H1 (cell line): ENCODE measurements around the gene MS4A7. TPM values are rescaled to one million over a fixed set of nuclear protein-coding genes. Genes with fewer than 3 reads are reported as not detected.

Source experiments
- CTCF ChIA-PET: fragments of 300-600 bp; sonication (Branson Sonifier 250); formaldehyde crosslinking; loops from one replicate; lab custom pipeline; 2021; ENCODE audit not compliant: partially characterized antibody; lab: Charles Lee
- POLR2A ChIA-PET: fragments of 300-600 bp; sonication (Branson Sonifier 250); formaldehyde crosslinking; loops from one replicate; lab custom pipeline; 2021; ENCODE audit warnings: inconsistent platforms; ENCODE audit not compliant: partially characterized antibody; lab: Charles Lee
- DNase-seq, 2 experiments: peaks; one replicate each; pipeline versions ENCODE4 v3.0.0 to v3.0.0-alpha.2; 2010 to 2022; ENCODE audit warnings: low spot score in 2 of 2, low read depth in 1 of 2, mixed read lengths in 1 of 2
- FAIRE-seq: peaks from 2 replicates; lab custom pipeline; 2011; peaks lifted over from hg19 to GRCh38; lab: Jason Lieb, UNC
- H2AFZ ChIP-seq: 2 replicates; pipeline ENCODE4 v1.8.1; 2012; ENCODE audit warnings: low read length, inconsistent platforms
- H2AK5ac ChIP-seq: 2 replicates; pipeline ENCODE4 v1.6.1; 2013; ENCODE audit warnings: low read depth, low read length
- H2BK120ac ChIP-seq: replicated peaks from 2 replicates; pipeline ENCODE3; 2013; ENCODE audit warnings: low read depth, low read length, inconsistent platforms
- H2BK12ac ChIP-seq: 2 replicates; pipeline ENCODE4 v1.6.1; 2013; ENCODE audit warnings: low read depth, low read length
- H2BK15ac ChIP-seq: 2 replicates; pipeline ENCODE4 v1.6.1; 2013; ENCODE audit warnings: low read length
- H2BK20ac ChIP-seq: 2 replicates; pipeline ENCODE4 v1.6.1; 2013; ENCODE audit warnings: low read length
- H2BK5ac ChIP-seq: 2 replicates; pipeline ENCODE4 v1.6.1; 2013; ENCODE audit warnings: low read depth, low read length
- H3K14ac ChIP-seq: 2 replicates; pipeline ENCODE4 v1.6.1; 2013; ENCODE audit warnings: inconsistent platforms; ENCODE audit not compliant: insufficient read length
- H3K18ac ChIP-seq: 2 replicates; pipeline ENCODE4 v1.6.1; 2013; ENCODE audit warnings: low read length; ENCODE audit errors: extremely low read depth
- H3K23ac ChIP-seq: 2 replicates; pipeline ENCODE4 v1.6.1; 2013; ENCODE audit warnings: inconsistent platforms; ENCODE audit not compliant: insufficient read length
- H3K23me2 ChIP-seq: 2 replicates; pipeline ENCODE4 v1.6.1; 2013; ENCODE audit warnings: low read depth, low read length
- H3K27ac ChIP-seq: 2 replicates; pipeline ENCODE4 v1.6.1; 2011; ENCODE audit warnings: low read depth, low read length, inconsistent platforms
- H3K27me3 ChIP-seq, 4 experiments: replicated peaks in 1 of 4; 1 replicate in 1 of 4; 2 replicates in 3 of 4; pipeline versions ENCODE4 v1.6.1 to v1.8.1; 2011 to 2013; ENCODE audit warnings: low read length in 3 of 4, mild to moderate bottlenecking in 3 of 4, inconsistent platforms in 2 of 4, mixed read lengths in 2 of 4, moderate library complexity in 1 of 4; ENCODE audit not compliant: control insufficient read depth in 3 of 4, insufficient read depth in 3 of 4; ENCODE audit errors: extremely low read depth in 1 of 4
- H3K36me3 ChIP-seq, 4 experiments: 2 replicates each; pipeline versions ENCODE4 v1.6.1 to v1.8.1; 2011 to 2013; ENCODE audit warnings: mild to moderate bottlenecking in 4 of 4, low read length in 3 of 4, moderate library complexity in 2 of 4, control low read depth in 1 of 4, inconsistent platforms in 1 of 4; ENCODE audit not compliant: insufficient read depth in 4 of 4, control insufficient read depth in 2 of 4
- H3K4ac ChIP-seq: replicated peaks from 2 replicates; pipeline ENCODE3; 2013; ENCODE audit warnings: low read length, low read depth, mixed read lengths, inconsistent platforms; ENCODE audit not compliant: insufficient read length
- H3K4me1 ChIP-seq, 4 experiments: replicated peaks in 1 of 4; 1 replicate in 1 of 4; 2 replicates in 3 of 4; pipeline versions ENCODE4 v1.6.1 to v1.8.1; 2011 to 2013; ENCODE audit warnings: low read length in 3 of 4, inconsistent platforms in 2 of 4, mixed read lengths in 1 of 4; ENCODE audit not compliant: insufficient read depth in 4 of 4, control insufficient read depth in 3 of 4
- H3K4me2 ChIP-seq, 2 experiments: 2 replicates each; pipeline versions ENCODE4 v1.6.1 to v1.8.1; 2011 to 2013; ENCODE audit warnings: low read depth in 2 of 2, low read length in 2 of 2, control low read depth in 1 of 2, inconsistent platforms in 1 of 2, mild to moderate bottlenecking in 1 of 2; ENCODE audit not compliant: insufficient read depth in 1 of 2
- H3K4me3 ChIP-seq, 4 experiments: fragments of 200-600, 300-600 bp in 1 of 4; sonication (generic), shearing (Covaris generic), sonication (Bioruptor Twin) in 1 of 4; 2 replicates each; pipeline versions ENCODE4 v1.5.1 to v1.8.1; 2011 to 2016; ENCODE audit warnings: low read length in 4 of 4, low read depth in 3 of 4, control low read depth in 2 of 4, inconsistent platforms in 2 of 4, mild to moderate bottlenecking in 2 of 4, mixed read lengths in 1 of 4, moderate library complexity in 1 of 4; ENCODE audit not compliant: insufficient read depth in 2 of 4; ENCODE audit errors: extremely low read depth in 1 of 4
- H3K56ac ChIP-seq: replicated peaks from 2 replicates; pipeline ENCODE3; 2013; ENCODE audit warnings: low read depth, mild to moderate bottlenecking, mixed read lengths, low read length, inconsistent platforms; ENCODE audit not compliant: insufficient read length
- H3K79me1 ChIP-seq: 2 replicates; pipeline ENCODE4 v1.6.1; 2013; ENCODE audit warnings: low read depth, low read length, control low read depth
- H3K79me2 ChIP-seq, 2 experiments: 2 replicates each; pipeline versions ENCODE4 v1.6.1 to v1.8.1; 2012 to 2013; ENCODE audit warnings: low read length in 2 of 2, mild to moderate bottlenecking in 2 of 2, inconsistent platforms in 1 of 2; ENCODE audit not compliant: insufficient read depth in 2 of 2, control insufficient read depth in 1 of 2
- H3K9ac ChIP-seq, 4 experiments: replicated peaks in 1 of 4; 1 replicate in 1 of 4; 2 replicates in 3 of 4; pipeline versions ENCODE4 v1.6.1 to v1.8.1; 2011 to 2013; ENCODE audit warnings: low read depth in 3 of 4, low read length in 3 of 4, control low read depth in 2 of 4, mild to moderate bottlenecking in 2 of 4, moderate library complexity in 2 of 4, inconsistent platforms in 1 of 4; ENCODE audit errors: extremely low read depth in 1 of 4
- H3K9me3 ChIP-seq, 2 experiments: 2 replicates each; pipeline versions ENCODE4 v1.6.1 to v1.8.1; 2012 to 2013; ENCODE audit warnings: mild to moderate bottlenecking in 2 of 2, moderate library complexity in 2 of 2, control low read depth in 1 of 2, inconsistent platforms in 1 of 2, low read depth in 1 of 2, low read length in 1 of 2, mixed read lengths in 1 of 2; ENCODE audit not compliant: insufficient read depth in 2 of 2
- H4K20me1 ChIP-seq, 2 experiments: replicated peaks in 1 of 2; 2 replicates each; pipeline versions ENCODE3 to v1.8.1; 2011 to 2013; ENCODE audit warnings: inconsistent platforms in 2 of 2, low read length in 2 of 2, mild to moderate bottlenecking in 1 of 2; ENCODE audit not compliant: insufficient read depth in 2 of 2, control insufficient read depth in 1 of 2
- H4K5ac ChIP-seq: 2 replicates; pipeline ENCODE4 v1.6.1; 2013; ENCODE audit warnings: low read length, low read depth, mixed read lengths, inconsistent platforms; ENCODE audit not compliant: insufficient read length
- H4K8ac ChIP-seq: 2 replicates; pipeline ENCODE4 v1.8.0; 2013; ENCODE audit warnings: mild to moderate bottlenecking, moderate library complexity, low read length, inconsistent platforms; ENCODE audit not compliant: insufficient read depth; ENCODE audit errors: extremely low read depth
- H4K91ac ChIP-seq: replicated peaks from 2 replicates; pipeline ENCODE3; 2013; ENCODE audit warnings: low read length, mixed read lengths, inconsistent platforms; ENCODE audit not compliant: insufficient read length
- PHF8 ChIP-seq: fragments of 200-600 bp; sonication (generic); conservative IDR thresholded peaks from 2 replicates; pipeline ENCODE4 v1.7.1; 2012; ENCODE audit warnings: low read depth, mild to moderate bottlenecking, inconsistent platforms, low read length, moderate library complexity
- TAF1 ChIP-seq: IDR thresholded peaks from 2 replicates; pipeline ENCODE4 v1.6.1; 2011; ENCODE audit warnings: mild to moderate bottlenecking, low read depth, low read length
- WGBS, 2 experiments: shearing (Covaris generic) in 1 of 2; methylation state at CpG; one replicate each; pipeline versions ENCODE4 v1.1.6 to v1.1.7; 2013 to 2015; ENCODE audit warnings: low lambda C conversion rate in 2 of 2, mixed read lengths in 2 of 2, inconsistent platforms in 1 of 2, low coverage in 1 of 2, missing lambda C conversion rate in 1 of 2; ENCODE audit not compliant: insufficient replicate concordance in 2 of 2, insufficient coverage in 1 of 2, insufficient read length in 1 of 2; ENCODE audit errors: extremely low coverage in 1 of 2, missing lambda C conversion rate in 1 of 2; 5-methylcytosine and 5-hydroxymethylcytosine counted together
- polyA plus RNA-seq, 7 experiments: library from polyadenylated mRNA; depleted of rRNA in 3 of 7; stranded (reverse) in 5 of 7; unstranded in 2 of 7; fragments of >200 nt in 5 of 7; fragments of 200-250 nt in 2 of 7; gene quantifications; 1 replicate in 5 of 7; 2 replicates in 1 of 7; 4 replicates in 1 of 7; pipeline versions ENCODE4 v1.2.1 to v1.2.3, GENCODE V29; 2011 to 2013; ENCODE audit warnings: missing spikeins in 2 of 7, mixed read lengths in 2 of 7
- total RNA-seq: library from RNA; stranded (reverse); fragmentation: NEBNext Ultra II Directional; extraction: Animal tissue kit (Norgen Biotek cat#: 25700); gene quantifications from 2 replicates; pipeline ENCODE4 v1.2.1, GENCODE V29; 2021

The MS4A7 gene
- total and polyA plus RNA-seq, 2 of the 8 experiments (the other 6 are each of a cell fraction or from before 2014, with no cell fraction given), result not detected

DNA sequence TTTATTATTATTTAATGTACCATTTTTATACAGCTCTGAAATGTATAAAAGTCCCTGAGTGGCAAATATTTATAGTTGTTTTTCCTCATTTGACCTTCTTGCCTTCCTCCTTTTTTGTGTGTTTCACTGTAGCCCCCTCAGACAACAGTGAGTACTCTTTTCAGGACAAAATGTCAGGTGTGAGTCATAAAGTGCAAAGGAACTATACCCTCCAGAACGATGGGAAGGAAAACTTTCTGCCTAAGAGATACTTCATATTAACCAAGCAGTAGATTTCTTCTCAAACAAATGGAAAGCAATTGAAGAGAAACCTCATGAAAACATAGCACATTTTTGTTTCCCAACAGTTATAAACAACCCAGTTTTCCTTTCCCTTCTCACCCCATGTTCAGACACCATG is 16.1 kb upstream of the MS4A7 start:
- Histone ChIP-seq H3K14ac (no peak overlapping the region), H3K79me2 (no peaks in the 10 kb centered on the region), H3K4ac (no peak overlapping the region), H3K56ac (no peak overlapping the region), H2BK20ac (no peak overlapping the region), H2AFZ (peak overlapping the region; percentile 89; the same call in 1 of the 2 replicates), H2BK12ac (no peak overlapping the region), H3K27me3 (no peaks in the 10 kb centered on the region), H2BK120ac (no peak overlapping the region), H3K36me3 (no peaks in the 10 kb centered on the region), H3K23me2 (no peaks in the 10 kb centered on the region), H3K9me3 (peaks cover 0 to 4% of the 10 kb centered on the region in 2 experiments; a peak in 2 of 4 replicates), H3K4me1 (peaks cover 0 to 15% (median 3%) of the 10 kb centered on the region in 4 experiments; a peak in 3 of 7 replicates), H3K27ac (no peak overlapping the region), H3K9ac (no peak overlapping the region), H4K5ac (no peak overlapping the region), H2AK5ac (no peak overlapping the region), H3K4me2 (no peak overlapping the region), H2BK5ac (no peak overlapping the region), H4K91ac (no peak overlapping the region), H4K20me1 (no peaks in the 10 kb centered on the region), H2BK15ac (no peak overlapping the region), H3K23ac (no peak overlapping the region), H3K4me3 (no peak overlapping the region), H3K79me1 (no peaks in the 10 kb centered on the region), H4K8ac (no peak overlapping the region), H3K18ac (no peak overlapping the region)
- ChIA-PET POLR2A (no interaction called here), CTCF (interaction anchor here (0.8 to 13.3 kb wide), 18 partner anchors 9 to 401 kb away, joined by 3 to 115 read pairs (median 9); no protein-coding TSS in a partner anchor)
- no peak for DNase-seq
- 79% methylated on average over 1 of the region's 1 CpG; no CpG with 5 or more reads in 1 of the 2 experiments for WGBS, 2 experiments
- no peak for FAIRE-seq
- TF ChIP-seq TAF1 (no peak), PHF8 (no peak)
